Nephron (organoid): ENCODE measurements around the gene BIRC7.

Experiments
- H3K27ac Mint-ChIP-seq, 3 experiments: 2 replicates each; pipeline ENCODE4 v1.8.0; 2020; ENCODE audit warnings: mixed read lengths in 3 of 3, mild to moderate bottlenecking in 2 of 3, moderate library complexity in 1 of 3
- H3K27me3 Mint-ChIP-seq: 2 replicates; pipeline ENCODE4 v1.8.0; 2021; ENCODE audit warnings: low read depth, mild to moderate bottlenecking, moderate library complexity, mixed read lengths
- H3K36me3 Mint-ChIP-seq: 2 replicates; pipeline ENCODE4 v1.8.0; 2020; ENCODE audit warnings: low read depth, mixed read lengths
- H3K4me1 Mint-ChIP-seq: 2 replicates; pipeline ENCODE4 v1.8.0; 2020; ENCODE audit warnings: mixed read lengths
- H3K4me3 Mint-ChIP-seq, 3 experiments: 2 replicates each; pipeline ENCODE4 v1.8.0; 2020; ENCODE audit warnings: mild to moderate bottlenecking in 3 of 3, mixed read lengths in 3 of 3, moderate library complexity in 2 of 3
- H3K9me3 Mint-ChIP-seq: 2 replicates; pipeline ENCODE4 v1.8.0; 2020; ENCODE audit warnings: mixed read lengths
- TF ChIP-seq, protein P1 (sequence below), 3 experiments: fragments of 200-600 bp; sonication (generic); IDR thresholded peaks; one replicate each; pipeline ENCODE4 v1.5.0; 2021; ENCODE audit warnings: antibody characterized with exemption in 3 of 3; ENCODE audit not compliant: unreplicated experiment in 3 of 3

The BIRC7 gene

DNA sequence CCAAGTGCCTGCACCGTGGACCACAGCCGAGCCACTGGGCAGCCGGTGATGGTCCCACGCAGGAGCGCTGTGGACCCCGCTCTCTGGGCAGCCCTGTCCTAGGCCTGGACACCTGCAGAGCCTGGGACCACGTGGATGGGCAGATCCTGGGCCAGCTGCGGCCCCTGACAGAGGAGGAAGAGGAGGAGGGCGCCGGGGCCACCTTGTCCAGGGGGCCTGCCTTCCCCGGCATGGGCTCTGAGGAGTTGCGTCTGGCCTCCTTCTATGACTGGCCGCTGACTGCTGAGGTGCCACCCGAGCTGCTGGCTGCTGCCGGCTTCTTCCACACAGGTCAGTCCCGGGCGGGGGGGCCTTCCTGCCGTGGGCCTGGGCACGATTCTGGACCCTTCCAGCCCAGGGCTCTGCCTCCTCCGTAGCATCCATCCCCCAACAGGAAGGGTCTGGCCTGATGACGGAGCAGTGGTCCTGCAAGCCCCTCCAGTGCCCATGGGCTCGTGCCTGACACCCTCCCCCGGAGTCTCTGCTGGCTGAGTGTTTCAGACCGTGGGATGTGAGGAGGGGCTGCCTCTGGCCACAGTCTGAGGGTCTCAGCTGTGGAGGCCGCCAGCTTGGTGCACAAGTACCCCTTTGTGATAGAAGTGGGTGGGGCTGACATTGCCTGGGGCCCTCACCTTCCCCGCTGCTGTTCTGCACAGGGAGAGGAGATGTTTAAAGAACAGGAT is 572 bp downstream of the BIRC7 start:
- Mint-ChIP-seq H3K9me3 (no peaks in the 10 kb centered on the region), H3K4me1 (no peaks in the 10 kb centered on the region), H3K27ac (no peak overlapping the region), H3K36me3 (no peaks in the 10 kb centered on the region), H3K4me3 (no peak overlapping the region), H3K27me3 (peaks cover 11% of the 10 kb centered on the region)
- TF ChIP-seq, protein P1, sequence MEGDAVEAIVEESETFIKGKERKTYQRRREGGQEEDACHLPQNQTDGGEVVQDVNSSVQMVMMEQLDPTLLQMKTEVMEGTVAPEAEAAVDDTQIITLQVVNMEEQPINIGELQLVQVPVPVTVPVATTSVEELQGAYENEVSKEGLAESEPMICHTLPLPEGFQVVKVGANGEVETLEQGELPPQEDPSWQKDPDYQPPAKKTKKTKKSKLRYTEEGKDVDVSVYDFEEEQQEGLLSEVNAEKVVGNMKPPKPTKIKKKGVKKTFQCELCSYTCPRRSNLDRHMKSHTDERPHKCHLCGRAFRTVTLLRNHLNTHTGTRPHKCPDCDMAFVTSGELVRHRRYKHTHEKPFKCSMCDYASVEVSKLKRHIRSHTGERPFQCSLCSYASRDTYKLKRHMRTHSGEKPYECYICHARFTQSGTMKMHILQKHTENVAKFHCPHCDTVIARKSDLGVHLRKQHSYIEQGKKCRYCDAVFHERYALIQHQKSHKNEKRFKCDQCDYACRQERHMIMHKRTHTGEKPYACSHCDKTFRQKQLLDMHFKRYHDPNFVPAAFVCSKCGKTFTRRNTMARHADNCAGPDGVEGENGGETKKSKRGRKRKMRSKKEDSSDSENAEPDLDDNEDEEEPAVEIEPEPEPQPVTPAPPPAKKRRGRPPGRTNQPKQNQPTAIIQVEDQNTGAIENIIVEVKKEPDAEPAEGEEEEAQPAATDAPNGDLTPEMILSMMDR (IDR thresholded peaks at IDR 0.05; ENCODE audit: unreplicated experiment in 3 of 3): no peak

DNA sequence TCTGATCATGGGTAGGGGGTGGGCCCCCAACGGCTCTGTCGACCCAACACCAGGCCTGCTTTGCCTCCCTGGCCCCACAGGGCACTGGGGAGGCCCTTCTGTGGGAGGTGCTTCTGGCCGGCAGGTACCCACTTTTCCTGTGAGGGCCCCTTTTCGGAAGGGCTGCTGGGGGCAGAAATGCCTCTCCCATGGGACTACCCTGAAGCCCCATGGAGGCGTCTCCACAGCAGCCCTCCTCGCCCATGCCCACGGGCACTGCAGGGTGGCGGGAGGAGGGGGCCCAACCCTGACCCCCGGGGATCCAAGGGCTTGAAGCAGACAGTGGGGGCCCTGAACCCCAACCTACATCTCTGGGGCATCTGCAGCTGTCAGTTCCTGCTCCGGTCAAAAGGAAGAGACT is 2.3 kb downstream of the BIRC7 start:
- Mint-ChIP-seq H3K4me1 (no peaks in the 10 kb centered on the region), H3K4me3 (no peak overlapping the region), H3K27me3 (peaks cover 2% of the 10 kb centered on the region), H3K36me3 (no peaks in the 10 kb centered on the region), H3K27ac (no peak overlapping the region), H3K9me3 (no peaks in the 10 kb centered on the region)
- TF ChIP-seq, protein P1 (IDR thresholded peaks at IDR 0.05; ENCODE audit: unreplicated experiment in 3 of 3): no peak

DNA sequence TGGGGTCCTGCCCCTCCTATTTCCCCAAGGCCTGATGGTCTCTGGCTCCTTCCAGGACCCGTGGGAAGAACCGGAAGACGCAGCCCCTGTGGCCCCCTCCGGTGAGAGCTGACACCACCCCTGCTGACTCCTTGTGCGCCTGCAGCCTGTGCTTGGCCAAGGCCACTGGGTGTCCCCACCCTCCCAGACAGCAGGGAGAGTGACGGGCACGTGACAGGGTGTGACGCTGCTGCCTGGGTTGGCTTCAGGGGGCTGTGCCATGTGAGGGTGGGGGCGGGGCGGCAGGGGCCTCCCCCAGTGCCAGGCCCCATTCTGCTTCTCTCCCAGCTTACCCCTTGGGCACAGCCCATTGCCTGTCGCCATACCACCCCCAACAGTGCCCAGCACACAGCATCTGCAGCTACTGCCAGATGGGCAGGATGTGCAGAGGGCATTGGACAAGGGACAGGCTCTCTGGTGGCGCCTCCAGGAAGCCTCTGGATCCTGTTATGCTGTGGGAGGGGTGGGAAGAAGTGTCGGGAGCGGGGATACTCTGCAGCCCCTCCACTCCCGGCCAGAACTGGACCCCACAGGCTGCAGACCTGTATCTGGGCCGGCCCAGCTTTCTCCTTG is 2.9 kb downstream of the BIRC7 start:
- H3K36me3 Mint-ChIP-seq: no peaks in the 10 kb centered on the region

DNA sequence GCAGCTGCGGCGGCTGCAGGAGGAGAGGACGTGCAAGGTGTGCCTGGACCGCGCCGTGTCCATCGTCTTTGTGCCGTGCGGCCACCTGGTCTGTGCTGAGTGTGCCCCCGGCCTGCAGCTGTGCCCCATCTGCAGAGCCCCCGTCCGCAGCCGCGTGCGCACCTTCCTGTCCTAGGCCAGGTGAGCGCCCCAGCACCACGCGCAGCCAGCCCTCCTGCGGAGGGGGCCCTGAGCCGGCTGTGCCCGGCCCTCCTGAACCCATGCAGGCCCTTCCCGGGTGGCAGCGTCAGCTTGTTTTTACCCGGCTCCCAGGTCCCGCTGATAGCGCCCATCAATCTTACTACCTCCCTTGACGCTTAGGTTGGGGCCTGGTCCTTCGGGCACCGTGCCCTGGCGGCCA is 3.7 kb downstream of the BIRC7 start:
- Mint-ChIP-seq H3K27me3 (peaks cover 3% of the 10 kb centered on the region), H3K9me3 (no peaks in the 10 kb centered on the region), H3K4me1 (no peaks in the 10 kb centered on the region), H3K36me3 (no peaks in the 10 kb centered on the region), H3K4me3 (no peak overlapping the region), H3K27ac (no peak overlapping the region)
- TF ChIP-seq, protein P1 (IDR thresholded peaks at IDR 0.05; ENCODE audit: unreplicated experiment in 3 of 3): no peak

More for the DNA sequence above, 2.9 kb downstream of the BIRC7 start:
- no peaks in the 10 kb centered on the region for H3K4me1 Mint-ChIP-seq
- no peak overlapping the region for H3K27ac Mint-ChIP-seq
- no peak overlapping the region for H3K4me3 Mint-ChIP-seq
- no peaks in the 10 kb centered on the region for H3K9me3 Mint-ChIP-seq
- no peaks in the 10 kb centered on the region for H3K27me3 Mint-ChIP-seq
- TF ChIP-seq, protein P1 (IDR thresholded peaks at IDR 0.05; ENCODE audit: unreplicated experiment in 3 of 3): no peak

DNA sequence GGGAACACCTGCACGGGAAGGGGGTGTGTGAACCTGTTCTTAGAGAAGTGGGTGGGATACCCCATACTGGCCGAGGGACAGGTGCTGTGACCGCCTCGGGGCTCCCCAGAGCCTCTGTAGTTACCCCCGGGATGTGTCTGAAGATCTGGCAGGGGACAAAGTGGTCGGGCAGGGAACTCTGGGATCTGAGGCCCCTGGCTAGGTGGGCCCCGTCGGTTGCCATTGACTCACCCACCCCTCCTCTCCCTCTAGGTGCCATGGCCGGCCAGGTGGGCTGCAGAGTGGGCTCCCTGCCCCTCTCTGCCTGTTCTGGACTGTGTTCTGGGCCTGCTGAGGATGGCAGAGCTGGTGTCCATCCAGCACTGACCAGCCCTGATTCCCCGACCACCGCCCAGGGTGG is 4.3 kb downstream of the BIRC7 start:
- Mint-ChIP-seq H3K36me3 (no peaks in the 10 kb centered on the region), H3K4me1 (no peaks in the 10 kb centered on the region), H3K27me3 (peaks cover 3% of the 10 kb centered on the region), H3K4me3 (no peak overlapping the region), H3K9me3 (no peaks in the 10 kb centered on the region), H3K27ac (no peak overlapping the region)
- TF ChIP-seq, protein P1 (IDR thresholded peaks at IDR 0.05; ENCODE audit: unreplicated experiment in 3 of 3): no peak

DNA sequence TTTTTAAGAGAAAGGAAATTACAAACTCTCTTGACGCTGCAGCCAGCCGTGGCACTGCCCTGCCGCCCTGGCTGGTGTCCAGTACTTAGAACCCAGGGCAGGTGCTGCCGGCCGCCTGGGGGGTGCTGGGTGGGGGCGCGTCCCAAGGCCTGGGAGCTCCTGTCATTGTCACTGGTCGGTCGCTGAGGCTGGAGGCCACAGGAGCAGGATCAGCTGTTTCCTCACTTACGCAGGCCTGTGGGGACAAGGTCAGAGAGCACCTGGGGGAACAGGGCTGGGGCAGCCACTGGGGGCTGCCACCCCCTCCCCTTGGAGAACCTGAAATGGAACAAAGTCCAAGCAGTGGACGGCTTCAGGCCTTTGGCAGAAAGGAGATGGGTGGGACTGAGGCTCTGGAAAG is 5.6 kb downstream of the BIRC7 start:
- H3K27me3 Mint-ChIP-seq: peaks cover 3% of the 10 kb centered on the region
- H3K36me3 Mint-ChIP-seq: no peaks in the 10 kb centered on the region
- no peaks in the 10 kb centered on the region for H3K9me3 Mint-ChIP-seq
- H3K27ac Mint-ChIP-seq: no peak overlapping the region
- no peaks in the 10 kb centered on the region for H3K4me1 Mint-ChIP-seq
- no peak overlapping the region for H3K4me3 Mint-ChIP-seq
- TF ChIP-seq, protein P1 (IDR thresholded peaks at IDR 0.05; ENCODE audit: unreplicated experiment in 3 of 3): no peak
